ENCODE measurements around the gene PRL.
A peak's percentile ranks its signal among the peaks of the same experiment; 100 is the strongest.

Gene PRL

GRCh38 chr6:22298475-22298890, 1.6 kb upstream of the PRL start:
- H3K36me3 ChIP-seq, result no peaks in the 10 kb centered on the region
- no peak overlapping the region for H3K4me3 ChIP-seq
- no peak for TF ChIP-seq Cebpa-rat (IDR thresholded peaks at IDR 0.05)
- H4K20me1 ChIP-seq, result no peaks in the 10 kb centered on the region
- H3K27ac ChIP-seq, result no peak overlapping the region
- no peaks in the 10 kb centered on the region for H3K9me3 ChIP-seq
- H3K4me1 ChIP-seq, result peaks cover 12% of the 10 kb centered on the region
- H3K27me3 ChIP-seq, result no peaks in the 10 kb centered on the region
- H3K9ac ChIP-seq, result no peak overlapping the region
- H3K4me2 ChIP-seq, result no peak overlapping the region

GRCh38 chr6:22296067-22296466, 769 bp downstream of the PRL start:
- H3K36me3 ChIP-seq, result no peaks in the 10 kb centered on the region
- no peak for TF ChIP-seq Cebpa-rat (IDR thresholded peaks at IDR 0.05)
- no peak overlapping the region for H3K27ac ChIP-seq
- no peak overlapping the region for H3K9ac ChIP-seq
- H3K4me3 ChIP-seq, result no peak overlapping the region
- no peaks in the 10 kb centered on the region for H4K20me1 ChIP-seq
- H3K4me2 ChIP-seq, result no peak overlapping the region
- H3K9me3 ChIP-seq, result no peaks in the 10 kb centered on the region
- no peaks in the 10 kb centered on the region for H3K4me1 ChIP-seq
- no peaks in the 10 kb centered on the region for H3K27me3 ChIP-seq

- H3K4me3 ChIP-seq, result no peak overlapping the region
- H3K9me3 ChIP-seq, result 0 out of 2 replicates have a peak, but pooled peaks cover under 1% of the 10 kb centered on the region
- H3K4me2 ChIP-seq, result no peak overlapping the region
- H3K4me1 ChIP-seq, result no peaks in the 10 kb centered on the region
- H3K27me3 ChIP-seq, result no peaks in the 10 kb centered on the region
- no peak overlapping the region for H3K27ac ChIP-seq
- no peak for TF ChIP-seq Cebpa-rat (IDR thresholded peaks at IDR 0.05)
- H4K20me1 ChIP-seq, result no peaks in the 10 kb centered on the region
- no peak overlapping the region for H3K9ac ChIP-seq
- H3K36me3 ChIP-seq, result no peaks in the 10 kb centered on the region
Measured at GRCh38 chr6:22295145-22295544, 1.7 kb downstream of the PRL start.

- Histone ChIP-seq H4K20me1 (no peaks in the 10 kb centered on the region), H3K4me2 (no peak overlapping the region), H3K27ac (no peak overlapping the region), H3K27me3 (no peaks in the 10 kb centered on the region), H3K9ac (no peak overlapping the region), H3K4me1 (no peaks in the 10 kb centered on the region), H3K36me3 (no peaks in the 10 kb centered on the region), H3K4me3 (no peak overlapping the region), H3K9me3 (0 out of 2 replicates have a peak, but pooled peaks cover 3% of the 10 kb centered on the region)
- no peak for TF ChIP-seq Cebpa-rat (IDR thresholded peaks at IDR 0.05)
Measured at GRCh38 chr6:22294301-22294700, 2.5 kb downstream of the PRL start.

- Histone ChIP-seq H3K9me3 (0 out of 2 replicates have a peak, but pooled peaks cover 3% of the 10 kb centered on the region), H3K4me1 (no peaks in the 10 kb centered on the region)
Measured at GRCh38 chr6:22290045-22290444, 6.8 kb downstream of the PRL start.

GRCh38 chr6:22288721-22289120, 8.1 kb downstream of the PRL start:
- H3K36me3 ChIP-seq, result no peaks in the 10 kb centered on the region
- 0 out of 2 replicates have a peak, but pooled peaks cover 3% of the 10 kb centered on the region for H3K9me3 ChIP-seq
- no peak overlapping the region for H3K4me3 ChIP-seq
- H3K9ac ChIP-seq, result no peak overlapping the region
- H3K4me2 ChIP-seq, result no peak overlapping the region
- TF ChIP-seq Cebpa-rat (IDR thresholded peaks at IDR 0.05), result no peak
- H3K27me3 ChIP-seq, result no peaks in the 10 kb centered on the region
- H3K4me1 ChIP-seq, result no peaks in the 10 kb centered on the region
- H3K27ac ChIP-seq, result no peak overlapping the region
- H4K20me1 ChIP-seq, result no peaks in the 10 kb centered on the region

More at GRCh38 chr6:22290045-22290444, 6.8 kb downstream of the PRL start:
- H3K27ac ChIP-seq, result no peak overlapping the region
- no peaks in the 10 kb centered on the region for H3K27me3 ChIP-seq
- H4K20me1 ChIP-seq, result no peaks in the 10 kb centered on the region
- no peaks in the 10 kb centered on the region for H3K36me3 ChIP-seq
- no peak for TF ChIP-seq Cebpa-rat (IDR thresholded peaks at IDR 0.05)
- H3K4me3 ChIP-seq, result no peak overlapping the region
- no peak overlapping the region for H3K4me2 ChIP-seq
- H3K9ac ChIP-seq, result no peak overlapping the region

GRCh38 chr6:22284666-22285065, 12.2 kb downstream of the PRL start:
- TF ChIP-seq Cebpa-rat (IDR thresholded peaks at IDR 0.05), result no peak
- H3K4me2 ChIP-seq, result no peak overlapping the region
- no peak overlapping the region for H3K4me3 ChIP-seq
- H3K9me3 ChIP-seq, result 0 out of 2 replicates have a peak, but pooled peaks cover 6% of the 10 kb centered on the region
- H4K20me1 ChIP-seq, result no peaks in the 10 kb centered on the region
- H3K36me3 ChIP-seq, result no peaks in the 10 kb centered on the region
- H3K27ac ChIP-seq, result no peak overlapping the region
- peaks cover 2% of the 10 kb centered on the region; the same call in 1 of the 2 replicates for H3K4me1 ChIP-seq
- no peak overlapping the region for H3K9ac ChIP-seq
- H3K27me3 ChIP-seq, result no peaks in the 10 kb centered on the region

GRCh38 chr6:22281341-22282085, 15.3 kb downstream of the PRL start:
- Histone ChIP-seq H3K9ac (no peak overlapping the region), H3K27ac (no peak overlapping the region), H3K4me1 (peaks cover 5% of the 10 kb centered on the region; the same call in 1 of the 2 replicates), H3K27me3 (no peaks in the 10 kb centered on the region), H3K4me3 (no peak overlapping the region), H3K9me3 (peaks cover 17% of the 10 kb centered on the region), H3K36me3 (no peaks in the 10 kb centered on the region), H4K20me1 (no peaks in the 10 kb centered on the region), H3K4me2 (no peak overlapping the region)
- no peak for TF ChIP-seq Cebpa-rat (IDR thresholded peaks at IDR 0.05)

- H3K9me3 ChIP-seq, result peaks cover 35% of the 10 kb centered on the region
- H3K4me1 ChIP-seq, result peaks cover 5% of the 10 kb centered on the region; the same call in 1 of the 2 replicates
- H4K20me1 ChIP-seq, result no peaks in the 10 kb centered on the region
- no peak overlapping the region for H3K27ac ChIP-seq
- no peak overlapping the region for H3K4me3 ChIP-seq
- no peaks in the 10 kb centered on the region for H3K36me3 ChIP-seq
- H3K9ac ChIP-seq, result no peak overlapping the region
- TF ChIP-seq Cebpa-rat (IDR thresholded peaks at IDR 0.05), result no peak
- no peaks in the 10 kb centered on the region for H3K27me3 ChIP-seq
- H3K4me2 ChIP-seq, result peak overlapping the region; percentile 19; the same call in 1 of the 2 replicates
Measured at GRCh38 chr6:22279427-22279826, 17.4 kb downstream of the PRL start.

GRCh38 chr6:22271081-22271480, 25.8 kb downstream of the PRL start:
- H4K20me1 ChIP-seq, result no peaks in the 10 kb centered on the region
- H3K9me3 ChIP-seq, result peaks cover 24% of the 10 kb centered on the region
- peak overlapping the region; percentile 73 for H3K9ac ChIP-seq
- H3K4me1 ChIP-seq, result peaks cover 64% of the 10 kb centered on the region
- H3K4me2 ChIP-seq, result peak overlapping the region; percentile 77
- H3K4me3 ChIP-seq, result peak overlapping the region; percentile 49
- peak overlapping the region; percentile 81 for H3K27ac ChIP-seq
- no peak for TF ChIP-seq Cebpa-rat (IDR thresholded peaks at IDR 0.05)
- H3K36me3 ChIP-seq, result no peaks in the 10 kb centered on the region
- no peaks in the 10 kb centered on the region for H3K27me3 ChIP-seq

Data from BLaER1 (cell line).